ENCODE data around the gene SLC6A18. TPM values are rescaled to one million over a fixed set of nuclear protein-coding genes. Genes with fewer than 3 reads are reported as not detected.
A peak's percentile ranks its signal among the peaks of the same experiment; 100 is the strongest.

The SLC6A18 gene
- total and polyA plus RNA-seq, 9 of the 15 experiments (the other 6 are each of a cell fraction or from before 2014, with no cell fraction given): not detected

DNA sequence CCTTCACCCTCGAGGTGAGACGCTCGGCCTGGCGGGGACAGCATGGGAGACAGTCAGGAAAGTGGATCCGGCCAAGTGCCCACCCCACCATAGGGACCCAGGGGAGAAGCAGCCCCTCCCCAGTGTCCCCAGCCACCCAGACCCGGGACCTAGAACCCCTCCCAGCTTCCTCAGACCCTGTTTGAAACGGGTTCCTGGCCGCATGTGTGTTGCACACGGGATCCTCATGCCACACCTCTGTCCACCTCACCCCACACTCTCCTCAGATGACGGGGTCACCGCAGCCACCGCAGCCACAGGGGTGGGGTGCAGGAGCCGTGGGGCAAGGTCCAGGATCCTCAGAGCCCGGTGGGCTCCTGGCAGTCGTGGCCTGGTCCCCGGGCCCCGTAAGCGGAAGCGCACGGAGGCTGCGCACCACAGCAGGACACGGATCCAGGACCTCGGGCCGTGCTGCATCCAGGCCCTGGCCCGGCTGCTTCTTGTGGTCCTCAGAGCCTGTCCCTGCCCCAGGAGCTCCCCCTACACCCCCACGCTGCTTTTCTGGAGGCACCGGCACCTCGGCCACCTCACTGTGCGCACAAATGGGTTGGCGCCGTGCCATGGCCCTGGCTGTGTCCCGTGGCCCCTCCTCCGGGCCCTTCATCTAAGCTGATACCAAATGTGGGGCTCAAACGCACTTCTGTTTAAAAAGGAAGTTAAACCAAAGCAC is 54.4 kb downstream of the SLC6A18 start:
- Histone ChIP-seq H3K36me3 (ENCODE audit: control insufficient read depth, insufficient read depth, low read length) (no peaks in the 10 kb centered on the region), H3K4me2 (ENCODE audit: insufficient read depth, low read length) (no peak overlapping the region), H3K4me3 (no peak overlapping the region), H3K9ac (ENCODE audit: insufficient read depth in 1 of 2, low read depth in 2 of 2, low read length in 2 of 2) (no peak overlapping the region; a peak in 1 of 4 replicates), H4K20me1 (replicated peaks; ENCODE audit: control insufficient read depth, insufficient read depth, low read length) (peaks cover 12% of the 10 kb centered on the region; the same call in 1 of the 2 replicates), H3K9me3 (replicated peaks; ENCODE audit: control insufficient read depth, insufficient read depth, low read depth, low read length) (no peaks in the 10 kb centered on the region), H3K4me1 (replicated peaks in 1 of 2; ENCODE audit: control insufficient read depth in 2 of 2, insufficient read depth in 2 of 2, low read length in 2 of 2) (peaks cover 0 to 36% of the 10 kb centered on the region in 2 experiments; a peak in 1 of 5 replicates), H3K27ac (ENCODE audit: extremely low read depth, low read depth, low read length) (no peak overlapping the region), H3K9me1 (ENCODE audit: control insufficient read depth, insufficient read depth, low read length) (no peaks in the 10 kb centered on the region), H3K79me2 (ENCODE audit: control insufficient read depth, insufficient read depth, low read length) (no peaks in the 10 kb centered on the region), H2AFZ (ENCODE audit: low read depth, low read length) (no peak overlapping the region), H3K27me3 (ENCODE audit: control insufficient read depth in 2 of 2, insufficient read depth in 2 of 2, low read length in 2 of 2) (peaks cover 19 to 75% of the 10 kb centered on the region in 2 experiments)
- FAIRE-seq (no peak), ATAC-seq (no peak), DNase-seq (ENCODE audit: extremely low read depth in 1 of 4, low spot score in 3 of 4) (no peak)
- TF ChIP-seq RCOR1 (IDR thresholded peaks at IDR 0.05; ENCODE audit: borderline replicate concordance in 1 of 2, low read depth in 2 of 2, low read length in 2 of 2) (no peak), NFIC (IDR thresholded peaks at IDR 0.05) (peak; percentile 56)
- ChIA-PET POLR2A (interaction anchor here (0.6 to 1.1 kb wide), 2 partner anchors 9 to 154 kb away, joined by 3 to 4 read pairs; no protein-coding TSS in a partner anchor), CTCF (ENCODE audit: low intra/inter-chr PET ratio) (no interaction called here)
- BruUV-seq (replicated peaks): no TSS peak
- in situ Hi-C loops (cut with MboI): no loop called here
- WGBS (ENCODE audit: insufficient coverage, low coverage, missing lambda C conversion rate): 29% methylated on average over 26 of the region's 34 CpGs
- intact Hi-C loops (cut with micrococcal nuclease): no loop called here

DNA sequence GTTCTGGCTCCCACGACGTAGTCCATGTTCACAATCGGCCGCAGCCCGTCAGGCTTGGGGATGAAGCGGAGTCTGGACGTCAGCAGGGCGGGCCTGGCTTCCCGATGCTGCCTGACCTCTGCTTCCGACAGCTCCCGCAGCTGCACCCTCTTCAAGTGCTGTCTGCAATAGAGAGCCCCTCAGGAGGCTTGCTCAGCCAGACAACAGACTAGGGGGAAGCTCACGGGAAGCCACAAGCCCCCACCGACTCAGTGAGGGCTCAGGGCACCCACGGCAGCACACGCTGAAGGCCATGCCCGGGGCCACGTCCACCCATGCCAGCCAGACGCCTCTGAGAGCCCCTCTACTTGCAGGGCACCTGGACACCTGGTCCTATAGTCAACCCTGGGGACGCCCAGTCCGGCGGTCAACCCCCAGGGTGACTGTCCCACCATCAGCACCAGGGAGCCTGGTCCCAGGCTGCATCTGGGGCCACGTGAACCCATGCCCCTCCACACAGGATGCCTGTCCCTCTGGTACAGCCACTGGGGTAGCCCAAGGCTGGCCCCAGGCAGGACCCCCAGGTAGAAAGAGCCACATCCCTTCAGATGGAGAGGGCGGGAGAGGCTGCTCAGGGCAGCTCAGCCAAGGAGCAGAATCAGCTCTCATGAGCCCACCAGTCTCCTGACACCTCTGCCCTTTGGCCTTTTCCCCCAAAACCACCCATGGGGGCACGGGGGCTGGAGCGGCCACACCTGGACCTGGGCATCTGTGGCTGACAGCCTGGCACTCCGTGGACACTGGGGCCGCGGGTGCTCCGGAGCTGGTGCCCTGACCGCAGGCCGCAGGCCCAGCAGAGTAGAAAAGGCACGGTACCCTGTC is 55.2 kb downstream of the SLC6A18 start:
- intact Hi-C loops (cut with micrococcal nuclease): no loop called here
- 26% methylated on average over 32 of the region's 32 CpGs for WGBS (ENCODE audit: insufficient coverage, low coverage, missing lambda C conversion rate)

More for the DNA sequence above, 55.2 kb downstream of the SLC6A18 start:
- no TSS peak for BruUV-seq (replicated peaks)
- DNase-seq (ENCODE audit: extremely low read depth in 1 of 4, low spot score in 3 of 4): no peak
- Histone ChIP-seq H3K9ac (ENCODE audit: insufficient read depth in 1 of 2, low read depth in 2 of 2, low read length in 2 of 2) (no peak overlapping the region; a peak in 1 of 4 replicates), H2AFZ (ENCODE audit: low read depth, low read length) (no peak overlapping the region), H3K79me2 (ENCODE audit: control insufficient read depth, insufficient read depth, low read length) (no peaks in the 10 kb centered on the region), H3K9me3 (replicated peaks; ENCODE audit: control insufficient read depth, insufficient read depth, low read depth, low read length) (no peaks in the 10 kb centered on the region), H3K4me3 (no peak overlapping the region), H3K4me1 (replicated peaks in 1 of 2; ENCODE audit: control insufficient read depth in 2 of 2, insufficient read depth in 2 of 2, low read length in 2 of 2) (peaks cover 0 to 35% of the 10 kb centered on the region in 2 experiments; a peak in 1 of 5 replicates), H3K36me3 (ENCODE audit: control insufficient read depth, insufficient read depth, low read length) (no peaks in the 10 kb centered on the region), H4K20me1 (replicated peaks; ENCODE audit: control insufficient read depth, insufficient read depth, low read length) (peaks cover 12% of the 10 kb centered on the region; the same call in 1 of the 2 replicates), H3K27ac (ENCODE audit: extremely low read depth, low read depth, low read length) (no peak overlapping the region), H3K4me2 (ENCODE audit: insufficient read depth, low read length) (no peak overlapping the region), H3K27me3 (ENCODE audit: control insufficient read depth in 2 of 2, insufficient read depth in 2 of 2, low read length in 2 of 2) (peaks cover 16 to 74% of the 10 kb centered on the region in 2 experiments; a peak in 4 of 5 replicates), H3K9me1 (ENCODE audit: control insufficient read depth, insufficient read depth, low read length) (no peaks in the 10 kb centered on the region)
- in situ Hi-C loops (cut with MboI): no loop called here
- no peak for TF ChIP-seq POLR2A (conservative IDR thresholded peaks at IDR 0.05)
- no peak for TF ChIP-seq FOXA3 (CRISPR knock-in tag; conservative IDR thresholded peaks at IDR 0.05 in 1 of 2, IDR thresholded peaks at IDR 0.05 in 1 of 2)
- TF ChIP-seq, protein P1, sequence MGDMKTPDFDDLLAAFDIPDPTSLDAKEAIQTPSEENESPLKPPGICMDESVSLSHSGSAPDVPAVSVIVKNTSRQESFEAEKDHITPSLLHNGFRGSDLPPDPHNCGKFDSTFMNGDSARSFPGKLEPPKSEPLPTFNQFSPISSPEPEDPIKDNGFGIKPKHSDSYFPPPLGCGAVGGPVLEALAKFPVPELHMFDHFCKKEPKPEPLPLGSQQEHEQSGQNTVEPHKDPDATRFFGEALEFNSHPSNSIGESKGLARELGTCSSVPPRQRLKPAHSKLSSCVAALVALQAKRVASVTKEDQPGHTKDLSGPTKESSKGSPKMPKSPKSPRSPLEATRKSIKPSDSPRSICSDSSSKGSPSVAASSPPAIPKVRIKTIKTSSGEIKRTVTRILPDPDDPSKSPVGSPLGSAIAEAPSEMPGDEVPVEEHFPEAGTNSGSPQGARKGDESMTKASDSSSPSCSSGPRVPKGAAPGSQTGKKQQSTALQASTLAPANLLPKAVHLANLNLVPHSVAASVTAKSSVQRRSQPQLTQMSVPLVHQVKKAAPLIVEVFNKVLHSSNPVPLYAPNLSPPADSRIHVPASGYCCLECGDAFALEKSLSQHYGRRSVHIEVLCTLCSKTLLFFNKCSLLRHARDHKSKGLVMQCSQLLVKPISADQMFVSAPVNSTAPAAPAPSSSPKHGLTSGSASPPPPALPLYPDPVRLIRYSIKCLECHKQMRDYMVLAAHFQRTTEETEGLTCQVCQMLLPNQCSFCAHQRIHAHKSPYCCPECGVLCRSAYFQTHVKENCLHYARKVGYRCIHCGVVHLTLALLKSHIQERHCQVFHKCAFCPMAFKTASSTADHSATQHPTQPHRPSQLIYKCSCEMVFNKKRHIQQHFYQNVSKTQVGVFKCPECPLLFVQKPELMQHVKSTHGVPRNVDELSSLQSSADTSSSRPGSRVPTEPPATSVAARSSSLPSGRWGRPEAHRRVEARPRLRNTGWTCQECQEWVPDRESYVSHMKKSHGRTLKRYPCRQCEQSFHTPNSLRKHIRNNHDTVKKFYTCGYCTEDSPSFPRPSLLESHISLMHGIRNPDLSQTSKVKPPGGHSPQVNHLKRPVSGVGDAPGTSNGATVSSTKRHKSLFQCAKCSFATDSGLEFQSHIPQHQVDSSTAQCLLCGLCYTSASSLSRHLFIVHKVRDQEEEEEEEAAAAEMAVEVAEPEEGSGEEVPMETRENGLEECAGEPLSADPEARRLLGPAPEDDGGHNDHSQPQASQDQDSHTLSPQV (IDR thresholded peaks at IDR 0.05): no peak
- TF ChIP-seq GTF2F1 (IDR thresholded peaks at IDR 0.05; ENCODE audit: low read depth, low read length): no peak
- no peak for TF ChIP-seq TCF7 (IDR thresholded peaks at IDR 0.05; ENCODE audit: borderline replicate concordance)
- TF ChIP-seq ZC3H11A (IDR thresholded peaks at IDR 0.05; ENCODE audit: low read depth, low read length): no peak
- TF ChIP-seq ZNF384 (IDR thresholded peaks at IDR 0.05; ENCODE audit: low read depth, low read length): no peak
- TF ChIP-seq HLTF (IDR thresholded peaks at IDR 0.05): no peak
- ChIA-PET CTCF (ENCODE audit: low intra/inter-chr PET ratio) (no interaction called here), POLR2A (interaction anchor here (1.1 to 1.2 kb wide), 3 partner anchors 8 to 65 kb away, joined by 3 to 4 read pairs (median 3); no protein-coding TSS in a partner anchor)
- ATAC-seq: no peak
- no peak for FAIRE-seq

Data from K562 (cell line).